Measurements from ENCODE around the gene ARV1.
"Not testable (repeated sequence)": the region's sequence is repeated elsewhere in the genome, so short reads cannot be mapped to it uniquely, and the experiment has no call there.

Gene ARV1

DNA sequence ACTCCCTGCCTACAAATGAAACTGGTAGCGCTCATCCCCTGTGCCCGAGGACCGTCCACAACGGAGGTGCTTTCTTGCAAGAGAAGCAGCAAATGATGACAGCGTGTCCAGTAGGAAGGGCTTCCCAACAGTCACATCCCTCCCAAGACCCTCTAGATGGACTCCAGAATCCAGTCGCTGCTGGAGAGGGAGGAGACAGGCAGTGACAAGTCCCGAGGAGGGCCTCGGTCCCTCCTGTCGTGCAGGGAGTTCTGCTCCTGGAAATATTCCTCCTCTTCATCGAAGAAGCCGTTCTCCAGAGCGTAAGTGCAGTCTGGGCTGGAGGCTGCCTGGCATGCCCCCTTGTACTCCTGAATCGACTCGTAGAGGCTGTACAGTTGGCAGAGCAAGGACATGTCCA, 40.8 kb downstream of the ARV1 start:
- DNase-seq (ENCODE audit: low spot score), result no peak

DNA sequence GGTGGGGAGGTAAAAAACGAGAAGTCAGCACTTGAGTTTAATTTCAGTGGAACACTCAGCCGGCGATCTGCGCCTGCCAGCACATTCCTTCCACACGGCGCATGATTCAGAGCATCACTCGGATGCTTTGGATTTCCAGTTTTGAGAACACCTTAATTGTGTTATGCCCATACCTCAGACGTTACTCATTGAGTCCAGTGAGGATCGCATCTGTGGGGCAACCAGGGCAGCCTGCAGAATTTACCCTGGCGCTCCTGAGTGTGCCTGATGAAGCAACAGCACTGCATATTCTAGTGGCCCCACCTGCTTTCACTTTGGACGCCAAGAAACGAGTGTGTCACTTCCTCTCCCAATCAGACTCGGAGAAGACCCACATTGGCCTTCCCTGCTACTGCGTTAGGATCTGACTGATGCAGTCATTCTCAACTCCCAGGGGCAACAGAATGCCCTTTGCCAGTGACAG, 41.3 kb downstream of the ARV1 start:
- DNase-seq (ENCODE audit: low spot score), result no peak

DNA sequence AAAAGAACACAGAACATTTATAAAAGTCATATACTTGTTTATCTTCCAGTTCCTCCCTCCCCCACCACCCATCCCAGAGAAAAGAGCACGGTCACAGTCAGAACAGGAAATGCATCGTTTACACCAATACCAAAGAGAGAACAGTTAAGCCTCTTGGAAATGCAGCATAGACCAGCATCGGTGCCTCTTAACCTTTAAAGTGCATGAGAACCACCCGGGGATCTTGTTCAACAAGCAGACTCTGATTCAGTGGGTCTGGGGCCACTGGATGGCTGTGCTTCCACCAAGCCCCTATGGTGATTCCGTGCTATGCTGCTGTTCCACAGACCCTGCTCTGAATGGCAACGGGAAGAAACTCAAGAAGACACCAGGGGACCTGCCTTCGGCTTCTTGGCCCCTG, 41.9 kb downstream of the ARV1 start:
- no peak for DNase-seq (ENCODE audit: low spot score)

DNA sequence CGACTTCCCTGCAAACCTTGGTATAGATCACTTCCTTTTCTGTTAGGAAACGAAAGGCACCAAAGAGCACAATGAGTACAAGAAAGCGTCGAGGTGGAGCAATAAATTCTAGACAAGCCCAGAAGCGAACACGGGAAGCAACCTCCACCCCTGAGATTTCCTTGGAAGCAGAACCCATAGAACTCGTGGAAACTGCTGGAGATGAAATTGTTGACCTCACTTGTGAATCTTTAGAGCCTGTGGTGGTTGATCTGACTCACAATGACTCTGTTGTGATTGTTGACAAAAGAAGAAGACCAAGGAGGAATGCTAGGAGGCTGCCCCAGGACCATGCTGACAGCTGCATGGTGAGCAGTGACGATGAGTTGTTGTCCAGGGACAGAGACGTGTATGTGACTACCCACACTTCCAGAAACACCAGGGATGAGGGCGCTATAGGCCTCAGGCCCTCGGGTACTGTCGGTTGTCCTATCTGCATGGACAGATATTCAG, 42.7 kb downstream of the ARV1 start:
- no peak for DNase-seq (ENCODE audit: low spot score)

DNA sequence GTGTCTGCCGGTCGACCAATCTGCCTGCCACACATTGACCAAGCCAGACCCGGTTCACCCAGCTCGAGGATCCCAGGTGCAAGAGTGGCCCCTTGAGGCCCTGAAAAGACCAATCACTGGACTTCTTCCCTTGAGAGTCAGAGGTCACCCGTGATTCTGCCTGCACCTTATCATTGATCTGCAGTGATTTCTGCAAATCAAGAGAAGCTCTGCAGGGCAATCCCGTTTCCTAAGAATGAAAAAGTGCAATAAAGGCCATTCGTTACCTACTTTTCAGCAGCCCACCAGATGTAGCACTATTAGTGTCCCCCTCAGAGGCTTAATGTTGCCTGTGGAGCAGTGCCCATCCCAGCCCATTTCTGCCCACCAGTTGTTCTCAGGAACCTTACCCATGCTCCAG, 43.6 kb downstream of the ARV1 start:
- not testable (repeated sequence) for DNase-seq (ENCODE audit: low spot score)

DNA sequence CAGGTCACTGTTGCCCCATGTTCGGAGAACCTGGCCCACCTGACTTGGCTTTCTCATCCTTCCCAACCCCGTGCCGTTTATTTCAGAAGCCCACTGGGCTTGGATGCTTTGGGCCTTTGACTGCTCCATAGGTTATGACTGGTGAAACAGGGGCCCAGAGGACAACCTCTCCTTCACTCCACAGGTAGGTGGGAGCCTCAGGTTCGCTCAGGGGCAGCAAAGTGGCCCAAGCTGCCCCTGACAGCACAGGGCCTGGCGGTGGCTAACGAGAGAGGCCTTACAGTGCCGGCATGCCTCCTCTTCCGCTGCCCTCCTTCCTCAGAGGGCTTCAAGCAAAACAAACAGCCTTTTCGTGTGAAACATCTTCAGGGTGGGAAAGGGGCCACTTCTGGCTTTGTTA, 44.3 kb downstream of the ARV1 start:
- no peak for DNase-seq (ENCODE audit: low spot score)

DNA sequence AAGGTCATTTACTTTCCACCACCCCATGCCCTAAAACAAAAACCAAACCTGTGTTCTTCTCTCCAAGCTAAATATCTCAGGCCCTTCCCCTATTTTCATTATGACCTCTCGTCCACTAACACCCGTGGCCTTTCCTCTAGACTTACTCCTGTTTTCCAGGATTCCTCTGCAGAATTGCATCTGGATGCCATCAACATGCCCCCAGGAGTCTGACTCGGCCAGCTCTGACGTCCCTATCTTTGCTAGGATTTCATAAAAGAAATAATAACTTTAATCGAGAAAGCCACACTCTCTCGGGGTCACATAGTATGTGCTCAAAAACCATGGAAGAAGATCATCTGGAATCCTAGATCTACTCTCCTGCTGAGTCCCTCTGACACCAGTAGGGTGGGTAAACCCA, 47.7 kb downstream of the ARV1 start:
- no peak for DNase-seq (ENCODE audit: low spot score)

DNA sequence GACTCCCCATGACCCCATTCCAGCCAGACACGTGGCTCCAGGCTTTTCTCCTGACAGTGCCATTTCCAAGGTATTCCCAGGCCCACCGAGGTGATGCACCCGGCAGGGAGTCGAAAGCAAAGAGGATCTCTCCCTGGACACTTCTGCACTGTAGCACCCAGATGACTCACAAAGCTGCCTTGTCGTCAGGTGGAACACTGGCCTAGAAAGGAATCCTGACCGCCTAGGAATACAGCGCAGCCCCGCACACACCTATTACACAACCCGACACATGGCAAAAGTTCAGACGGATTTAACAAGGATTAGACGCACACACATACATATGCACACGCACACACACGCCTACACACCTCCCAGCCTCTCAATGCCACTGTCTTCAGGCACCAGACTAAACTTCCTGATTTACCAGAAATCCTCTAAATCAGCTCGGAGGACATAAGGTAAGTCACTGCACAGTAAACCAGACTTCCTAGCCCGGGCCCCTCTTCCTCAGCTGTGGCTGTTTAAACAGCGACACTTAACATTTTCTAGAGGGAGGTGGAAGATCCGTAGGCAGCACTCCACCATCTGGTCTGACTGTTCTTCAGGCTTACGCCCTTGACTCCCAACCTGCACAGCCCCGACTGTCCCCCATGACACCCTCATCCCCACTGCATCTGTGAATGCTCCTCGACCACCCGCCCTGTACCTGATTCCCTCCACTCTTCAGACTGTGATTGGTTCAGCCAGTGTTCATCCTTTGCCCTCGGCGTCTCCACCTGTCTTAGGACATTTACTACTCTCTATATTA, 48.4 kb downstream of the ARV1 start:
- no peak for DNase-seq (ENCODE audit: low spot score)

DNA sequence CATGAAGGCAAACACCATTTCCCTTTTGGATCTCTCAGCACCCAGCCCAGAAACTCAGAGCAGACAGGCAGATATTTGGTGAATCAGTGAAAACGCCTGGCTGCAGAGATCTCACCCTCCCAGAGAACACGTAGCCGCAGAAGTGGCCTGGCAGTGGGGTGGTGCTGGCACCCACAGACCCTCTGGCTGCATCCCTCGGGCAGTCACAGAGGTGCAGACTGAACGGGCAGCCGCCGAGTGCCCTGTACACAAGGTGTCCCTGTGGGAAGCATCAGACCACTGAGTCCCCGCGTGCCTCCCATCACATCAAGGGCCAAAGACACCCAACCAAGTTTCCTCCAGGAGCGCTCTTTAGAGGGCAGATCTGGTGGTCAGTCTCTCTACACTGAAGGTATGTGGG, 49.1 kb downstream of the ARV1 start:
- DNase-seq (ENCODE audit: low spot score), result no peak

DNA sequence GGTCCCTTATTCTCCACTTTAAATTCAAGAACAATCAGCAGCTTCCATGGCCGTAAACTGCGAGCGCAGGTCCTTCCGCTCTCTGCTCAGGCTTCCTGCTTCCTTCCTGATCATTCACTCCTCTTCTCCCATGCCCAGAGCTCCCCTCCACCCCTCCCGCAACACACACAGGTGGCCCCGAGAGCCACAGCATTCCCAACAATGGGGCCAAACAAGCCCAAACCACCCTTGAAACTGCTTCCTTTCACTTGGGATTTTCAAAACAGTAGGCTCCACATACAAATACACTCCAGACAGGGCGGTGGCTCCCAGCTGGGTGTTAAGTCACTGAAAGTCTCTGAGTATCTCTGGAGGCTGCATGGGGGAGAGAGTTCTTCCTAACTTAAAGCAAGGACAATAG, 49.8 kb downstream of the ARV1 start:
- no peak for DNase-seq (ENCODE audit: low spot score)

DNA sequence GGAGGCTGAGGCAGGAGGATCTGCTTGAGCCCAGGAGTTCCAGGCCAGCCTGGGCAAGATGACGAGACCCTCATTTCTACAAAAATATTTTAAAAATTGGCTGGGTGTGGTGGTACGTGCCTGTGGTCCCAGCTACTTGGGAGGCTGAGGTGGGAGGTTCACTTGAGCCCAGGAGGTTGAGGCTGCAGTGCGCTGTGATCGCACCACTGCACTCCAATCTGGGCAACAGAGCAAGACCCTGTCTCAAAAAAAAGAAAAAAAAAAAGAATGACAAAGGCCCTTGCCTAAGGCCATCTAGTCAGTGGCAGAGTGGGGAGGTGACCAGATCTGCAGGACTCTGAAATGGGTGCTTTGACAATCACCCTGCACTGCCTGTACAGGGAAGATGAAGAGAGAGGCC, 50.4 kb downstream of the ARV1 start:
- DNase-seq (ENCODE audit: low spot score), result not testable (repeated sequence)

DNA sequence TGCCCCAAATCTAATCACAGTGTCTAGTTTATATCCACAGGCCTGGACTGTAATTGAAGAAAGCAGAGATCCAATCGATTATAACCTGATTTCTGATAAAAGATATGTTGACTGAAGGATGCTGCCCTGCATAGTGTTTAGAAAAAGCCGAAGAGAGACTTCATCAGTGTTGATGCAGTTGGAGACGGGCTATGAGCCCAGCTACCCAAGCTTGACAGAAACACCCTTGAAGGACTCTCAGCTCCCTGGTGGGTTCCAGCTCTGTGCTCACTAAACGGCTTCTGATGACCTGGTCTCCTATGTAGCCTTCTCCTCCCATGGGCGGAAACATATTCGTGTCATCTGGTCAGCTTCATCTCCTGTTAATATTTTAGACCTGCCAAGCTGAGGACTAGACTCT, 50.9 kb downstream of the ARV1 start:
- no peak for DNase-seq (ENCODE audit: low spot score)

DNA sequence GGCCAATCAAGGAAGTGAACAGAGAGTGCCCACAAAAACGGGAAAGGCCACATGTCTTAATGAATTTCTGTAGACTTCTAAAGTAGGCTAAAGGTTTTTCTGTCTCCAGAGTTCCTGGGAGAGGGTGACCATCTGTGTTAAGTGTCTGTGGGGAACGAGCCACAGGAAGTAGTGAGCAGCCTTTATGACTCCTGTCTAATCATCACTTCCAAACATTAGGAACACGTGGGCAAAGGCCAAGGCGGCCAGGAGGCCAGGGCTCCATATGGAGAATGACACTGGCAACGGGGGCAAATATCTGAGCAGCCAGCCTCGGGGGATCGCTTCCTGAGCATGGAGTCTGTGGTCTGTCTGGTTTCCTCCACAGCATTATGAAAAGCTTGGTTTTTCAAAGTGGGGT, 54.1 kb downstream of the ARV1 start:
- DNase-seq (ENCODE audit: low spot score), result no peak

DNA sequence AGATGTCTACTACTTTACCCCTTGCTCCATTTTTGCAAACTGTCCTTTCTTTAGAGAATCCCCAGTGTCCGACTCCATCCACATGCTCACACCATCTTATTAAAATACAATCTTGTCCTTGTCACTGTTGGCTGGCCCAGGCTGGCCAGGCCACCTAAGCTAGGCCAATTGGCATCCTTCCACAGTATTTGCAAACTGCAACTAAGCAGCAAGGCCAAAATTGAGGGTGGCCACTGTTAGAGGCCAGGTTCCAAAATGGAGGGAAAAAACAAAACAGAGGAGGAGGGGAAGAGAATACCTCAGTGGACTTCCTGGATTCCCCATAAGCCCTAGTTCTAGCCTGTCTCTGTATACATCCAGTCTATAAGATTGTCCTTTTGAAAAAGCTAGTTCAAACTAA, 56.9 kb downstream of the ARV1 start:
- no peak for DNase-seq (ENCODE audit: low spot score)

DNA sequence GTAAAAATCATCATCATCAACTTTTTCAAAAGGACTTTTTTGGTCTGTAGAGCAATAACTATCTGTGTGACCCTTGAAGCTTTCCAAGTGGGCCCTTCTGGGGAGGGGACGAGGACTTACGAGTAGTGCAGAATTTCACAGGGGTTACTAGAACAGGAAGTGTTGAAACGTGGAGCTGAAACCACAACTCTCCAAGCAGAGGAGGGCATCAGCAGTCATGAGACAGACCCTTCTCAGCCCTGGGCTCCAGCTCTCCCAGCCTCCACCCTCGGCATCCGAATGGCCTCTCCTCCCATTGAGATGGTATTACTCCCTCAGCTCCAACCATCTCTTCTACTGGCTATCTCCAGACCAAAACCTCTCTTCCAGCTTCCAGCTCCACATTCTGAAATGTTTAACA, 57.5 kb downstream of the ARV1 start:
- DNase-seq (ENCODE audit: low spot score), result no peak

DNA sequence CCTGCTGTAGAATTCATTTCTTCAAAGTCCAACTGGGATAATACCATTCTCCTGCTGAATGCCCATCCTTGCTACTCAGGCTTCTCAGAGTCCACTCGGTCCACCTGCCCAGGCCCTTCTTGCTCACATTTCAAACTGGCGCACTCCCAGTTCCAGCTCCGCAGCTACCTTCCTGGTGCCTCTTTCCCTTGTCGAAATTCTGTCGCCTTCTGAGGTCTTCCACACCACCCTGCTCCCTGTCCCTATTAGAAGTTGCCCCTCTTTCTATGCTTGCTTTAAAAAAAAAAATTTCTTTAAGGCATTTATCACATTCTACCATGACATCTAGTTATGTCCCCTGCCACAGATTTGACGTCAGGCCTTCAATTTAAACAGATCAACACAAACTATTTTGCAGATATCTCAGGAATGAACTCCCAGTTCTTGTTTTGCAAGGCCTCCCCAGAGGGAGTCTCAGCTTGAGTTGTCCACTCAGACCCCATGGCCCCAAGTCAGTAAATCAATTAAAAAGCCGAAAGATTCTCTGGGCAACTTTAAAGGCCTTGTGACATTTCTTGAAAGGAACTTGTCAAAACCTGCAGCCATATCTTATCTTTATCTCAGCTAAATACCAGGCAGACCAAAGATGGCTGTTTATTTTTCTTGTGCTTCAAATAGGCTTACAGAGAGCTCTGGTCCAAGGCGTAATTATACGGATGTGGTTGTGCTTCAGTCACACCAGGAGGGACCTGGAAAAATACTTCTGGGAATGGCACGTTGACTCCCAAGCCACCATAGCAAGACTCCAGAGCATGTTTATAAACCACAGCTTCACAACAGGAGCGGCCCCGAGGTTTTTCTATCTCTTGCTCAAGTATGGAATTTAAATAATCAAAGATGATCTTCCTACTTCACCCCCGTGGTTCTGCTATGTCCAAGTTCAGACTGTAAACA, 59.0 kb downstream of the ARV1 start:
- DNase-seq (ENCODE audit: low spot score), result no peak

DNA sequence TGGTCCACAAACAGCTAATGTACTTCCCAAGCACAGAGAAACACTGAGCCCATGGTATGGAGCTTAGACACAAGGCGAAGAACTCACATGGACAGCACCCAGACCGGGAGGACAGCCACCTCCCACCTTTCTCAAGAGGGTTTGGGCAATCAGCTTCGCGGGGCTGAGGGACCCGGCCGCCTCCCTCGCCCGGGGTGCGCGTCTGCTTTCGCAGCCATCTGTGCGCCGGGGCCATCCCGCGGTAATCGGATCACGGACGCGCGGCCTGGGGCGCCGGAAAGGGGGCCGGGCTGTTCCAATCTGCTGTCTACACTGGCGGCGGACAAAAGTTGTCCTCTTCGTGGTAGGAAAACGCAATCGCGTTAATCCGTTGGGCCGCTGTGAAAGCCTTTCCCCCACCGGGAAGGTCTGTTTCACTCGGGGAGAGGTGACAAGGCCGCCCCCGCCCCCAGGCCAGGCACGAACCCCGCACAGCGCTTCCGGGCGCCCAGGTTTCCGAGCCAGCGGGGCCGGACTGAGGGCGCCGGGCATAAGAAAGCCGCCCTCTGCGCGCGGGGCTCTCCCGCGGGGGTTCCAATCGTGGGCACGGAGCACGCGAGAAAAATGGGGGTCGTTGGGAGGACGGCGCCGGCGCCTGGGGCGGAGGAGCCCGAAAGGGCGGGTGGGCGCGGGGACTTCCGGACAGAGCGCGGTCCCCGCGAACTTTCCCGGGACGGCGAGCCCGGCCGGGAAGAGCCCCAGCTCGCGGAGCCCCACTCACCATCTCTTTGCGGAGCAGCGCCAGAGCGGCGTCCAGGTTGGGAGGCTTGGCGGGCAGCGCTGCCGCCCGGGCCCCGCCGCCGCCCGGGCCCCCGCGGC, 60.5 kb downstream of the ARV1 start:
- peak; percentile 14 for DNase-seq (ENCODE audit: low spot score)

DNA sequence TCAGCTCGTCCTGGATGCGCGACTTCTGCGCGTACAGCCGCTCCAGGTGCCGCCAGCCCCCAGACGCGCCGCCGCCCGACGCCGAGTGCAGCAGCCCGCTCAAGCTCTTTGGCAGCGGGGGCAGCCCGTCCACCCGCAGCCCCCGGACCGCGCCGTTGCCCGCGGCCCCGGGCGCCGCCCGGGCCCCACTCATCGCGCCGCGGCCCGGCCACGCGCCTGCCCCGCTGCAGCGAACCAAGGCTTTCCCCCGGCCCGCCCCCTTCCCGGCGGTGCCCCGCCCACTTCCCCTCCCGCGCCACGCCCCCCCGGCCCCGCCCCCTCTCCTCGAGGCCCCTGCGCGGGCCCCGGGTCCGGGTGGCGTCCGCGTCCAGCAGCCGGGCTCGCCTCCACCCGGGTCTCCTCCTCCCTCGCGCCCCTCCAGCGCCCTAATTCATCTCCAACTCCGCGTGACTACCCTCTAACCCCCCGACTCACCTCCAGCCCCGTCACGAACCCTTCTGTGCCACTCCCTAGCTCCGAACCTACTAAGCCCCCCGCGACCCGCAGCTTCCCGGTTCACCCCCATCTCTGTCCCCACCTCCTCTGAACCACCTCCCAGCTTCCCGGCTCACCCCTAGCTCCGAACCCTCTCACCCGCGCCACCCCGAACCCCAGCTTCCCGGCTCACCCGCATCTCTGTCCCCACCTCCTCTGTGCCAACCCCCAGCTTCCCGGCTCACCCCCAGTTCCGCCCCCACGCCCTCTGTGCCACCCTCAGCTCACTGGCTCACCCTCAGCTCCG, 61.3 kb downstream of the ARV1 start, which contains the start of gene FAM89A:
FAM89A (minus strand) TSS at position 236 of the 781 bp plus-strand sequence; CDS start at position 193, 43 bp downstream.
- DNase-seq (ENCODE audit: low spot score), result peak; percentile 67

DNA sequence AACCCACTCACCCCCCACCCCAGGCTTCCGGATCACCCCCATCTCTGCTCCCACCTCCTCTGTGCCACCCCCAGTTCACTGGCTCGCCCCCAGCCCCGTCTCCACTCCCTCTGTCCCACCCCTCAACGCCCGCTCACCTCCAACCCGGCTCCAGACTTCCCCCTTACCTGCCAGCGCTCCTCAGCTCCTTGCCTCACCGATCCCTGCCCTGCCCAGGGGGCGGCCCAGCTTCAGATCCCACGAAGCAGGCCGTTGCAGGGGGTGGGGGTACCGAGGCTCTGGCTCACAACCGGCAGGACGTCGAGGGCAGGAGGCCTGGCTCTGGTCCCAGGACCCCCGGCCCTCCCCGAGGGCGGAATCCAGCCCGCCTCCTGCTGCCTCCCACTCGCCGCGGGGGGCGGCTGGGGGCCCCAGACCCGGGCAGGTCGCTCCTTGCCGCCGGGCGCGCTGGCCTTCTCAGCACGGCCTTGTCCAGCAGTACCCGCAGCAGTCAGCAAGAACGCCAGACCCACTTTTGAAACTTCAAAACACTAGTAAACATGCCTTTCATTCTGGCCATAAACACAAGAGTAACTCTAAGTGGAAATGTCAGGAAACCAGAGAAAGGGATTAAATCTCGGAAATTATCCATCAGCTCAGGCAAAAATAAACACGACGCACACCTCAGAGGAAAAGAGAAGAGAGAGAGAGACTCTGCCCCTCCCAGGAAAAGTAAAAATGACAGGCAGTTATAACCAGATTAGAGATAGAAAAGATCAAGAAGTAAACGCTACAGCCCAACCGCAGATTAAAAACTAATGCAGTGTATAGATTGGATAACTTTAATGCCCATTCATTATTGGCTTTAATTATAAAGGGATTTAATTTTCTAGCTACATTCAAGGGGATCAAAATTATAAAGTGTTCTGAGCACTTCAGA, 62.2 kb downstream of the ARV1 start:
- no peak for DNase-seq (ENCODE audit: low spot score)

DNA sequence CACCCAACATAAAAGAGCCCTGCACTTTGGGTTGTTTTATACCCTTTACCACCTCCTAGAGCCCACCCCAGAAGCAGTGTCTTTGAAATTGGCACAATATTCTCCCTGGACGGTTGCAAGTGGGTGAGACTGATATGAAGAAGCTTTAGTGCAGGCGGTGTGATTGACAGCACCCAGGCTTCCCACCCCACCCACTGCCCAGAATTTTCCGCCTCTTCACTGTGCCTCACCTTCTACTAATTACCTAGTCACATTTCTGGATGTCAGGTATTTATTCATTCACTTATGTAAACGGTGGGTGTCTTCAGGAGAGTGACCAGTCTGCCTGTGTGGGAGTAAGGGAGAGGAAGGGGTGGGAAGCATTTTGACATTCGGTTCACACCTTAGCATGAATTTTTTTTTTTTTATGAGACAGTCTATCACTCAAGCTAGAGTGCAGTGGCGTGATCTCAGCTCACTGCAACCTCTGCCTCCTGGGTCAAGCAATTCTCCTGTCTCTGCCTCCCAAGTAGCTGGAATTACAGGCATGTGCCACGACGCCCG, 62.9 kb downstream of the ARV1 start:
- no peak for DNase-seq (ENCODE audit: low spot score)
